ENCODE data around the gene STAP1. TPM values are rescaled to one million over a fixed set of nuclear protein-coding genes. Genes with fewer than 3 reads are reported as not detected.
"Not testable (repeated sequence)": the region's sequence is repeated elsewhere in the genome, so short reads cannot be mapped to it uniquely, and the experiment has no call there.

STAP1 gene
- total RNA-seq, 1 donor from 2014 or later, result 3.5 TPM

GRCh38 chr4:67522851-67523671 is 35.5 kb upstream of the STAP1 start:
- no peak for DNase-seq (ENCODE audit: low spot score)
- TF ChIP-seq, protein P1, sequence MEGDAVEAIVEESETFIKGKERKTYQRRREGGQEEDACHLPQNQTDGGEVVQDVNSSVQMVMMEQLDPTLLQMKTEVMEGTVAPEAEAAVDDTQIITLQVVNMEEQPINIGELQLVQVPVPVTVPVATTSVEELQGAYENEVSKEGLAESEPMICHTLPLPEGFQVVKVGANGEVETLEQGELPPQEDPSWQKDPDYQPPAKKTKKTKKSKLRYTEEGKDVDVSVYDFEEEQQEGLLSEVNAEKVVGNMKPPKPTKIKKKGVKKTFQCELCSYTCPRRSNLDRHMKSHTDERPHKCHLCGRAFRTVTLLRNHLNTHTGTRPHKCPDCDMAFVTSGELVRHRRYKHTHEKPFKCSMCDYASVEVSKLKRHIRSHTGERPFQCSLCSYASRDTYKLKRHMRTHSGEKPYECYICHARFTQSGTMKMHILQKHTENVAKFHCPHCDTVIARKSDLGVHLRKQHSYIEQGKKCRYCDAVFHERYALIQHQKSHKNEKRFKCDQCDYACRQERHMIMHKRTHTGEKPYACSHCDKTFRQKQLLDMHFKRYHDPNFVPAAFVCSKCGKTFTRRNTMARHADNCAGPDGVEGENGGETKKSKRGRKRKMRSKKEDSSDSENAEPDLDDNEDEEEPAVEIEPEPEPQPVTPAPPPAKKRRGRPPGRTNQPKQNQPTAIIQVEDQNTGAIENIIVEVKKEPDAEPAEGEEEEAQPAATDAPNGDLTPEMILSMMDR (IDR thresholded peaks at IDR 0.05; ENCODE audit: unreplicated experiment), result no peak
- H3K4me3 Mint-ChIP-seq (ENCODE audit: unreplicated experiment), result no peak overlapping the region
- peak overlapping the region; percentile 36 for H3K27ac Mint-ChIP-seq (ENCODE audit: unreplicated experiment)
- H3K36me3 Mint-ChIP-seq (ENCODE audit: low read depth, unreplicated experiment), result peaks cover 4% of the 10 kb centered on the region
- H3K4me1 Mint-ChIP-seq (ENCODE audit: unreplicated experiment), result peaks cover 11% of the 10 kb centered on the region
- H3K9me3 Mint-ChIP-seq (ENCODE audit: unreplicated experiment), result no peaks in the 10 kb centered on the region
- peaks cover 5% of the 10 kb centered on the region for H3K27me3 Mint-ChIP-seq (ENCODE audit: unreplicated experiment)

DNA sequence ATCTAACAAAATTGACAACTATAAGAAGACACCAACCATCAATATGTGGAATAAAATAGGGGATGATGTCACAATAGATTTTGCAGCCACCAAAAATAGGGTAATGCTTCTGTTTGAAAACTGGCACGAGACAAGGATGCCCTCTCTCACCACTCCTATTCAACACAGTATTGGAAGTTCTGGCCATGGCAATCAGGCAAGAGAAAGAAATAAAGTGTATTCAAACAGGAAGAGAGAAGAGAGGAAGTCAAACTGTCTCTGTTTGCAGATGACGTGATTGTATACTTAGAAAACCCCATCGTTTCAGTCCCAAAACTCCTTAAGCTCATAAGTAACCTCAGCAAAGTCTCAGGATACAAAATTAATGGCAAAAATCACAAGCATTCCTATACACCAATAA is 34.4 kb upstream of the STAP1 start:
- H3K4me1 Mint-ChIP-seq (ENCODE audit: unreplicated experiment), result peaks cover 11% of the 10 kb centered on the region
- H3K36me3 Mint-ChIP-seq (ENCODE audit: low read depth, unreplicated experiment); H3K9me3 Mint-ChIP-seq (ENCODE audit: unreplicated experiment); H3K4me3 Mint-ChIP-seq (ENCODE audit: unreplicated experiment); DNase-seq (ENCODE audit: low spot score); H3K27ac Mint-ChIP-seq (ENCODE audit: unreplicated experiment); H3K27me3 Mint-ChIP-seq (ENCODE audit: unreplicated experiment): not testable (repeated sequence)

DNA sequence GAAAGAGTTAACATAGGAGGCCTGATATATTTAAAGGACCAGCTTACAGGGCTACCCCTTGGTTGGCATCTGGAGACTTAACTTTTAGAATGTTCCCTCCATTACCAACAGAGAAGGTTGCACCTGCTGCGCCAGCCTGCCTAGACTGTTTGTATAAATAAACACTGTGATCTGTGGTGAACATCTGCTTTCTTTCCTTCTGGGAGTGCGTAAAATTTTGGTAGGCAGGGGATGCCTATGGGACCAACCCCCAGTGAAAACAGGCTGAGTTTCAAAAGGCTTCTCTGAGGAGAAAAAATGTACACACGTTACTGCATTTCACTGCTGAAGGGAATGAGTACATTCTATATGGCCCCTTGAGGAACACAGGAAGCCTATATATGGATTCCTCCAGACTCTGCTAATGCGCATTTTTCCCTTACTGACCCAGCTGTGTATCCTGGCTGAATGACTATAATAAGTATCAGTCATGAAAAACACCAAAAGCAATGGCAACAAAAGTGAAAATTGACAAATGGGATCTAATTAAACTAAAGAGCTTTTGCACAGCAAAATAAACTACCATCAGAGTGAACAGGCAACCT is 27.1 kb upstream of the STAP1 start:
- Mint-ChIP-seq H3K4me3 (ENCODE audit: unreplicated experiment) (no peak overlapping the region), H3K27me3 (ENCODE audit: unreplicated experiment) (no peaks in the 10 kb centered on the region), H3K27ac (ENCODE audit: unreplicated experiment) (no peak overlapping the region), H3K4me1 (ENCODE audit: unreplicated experiment) (no peaks in the 10 kb centered on the region), H3K9me3 (ENCODE audit: unreplicated experiment) (no peaks in the 10 kb centered on the region), H3K36me3 (ENCODE audit: low read depth, unreplicated experiment) (peaks cover 44% of the 10 kb centered on the region)
- DNase-seq (ENCODE audit: low spot score), result no peak
- TF ChIP-seq, protein P1 (IDR thresholded peaks at IDR 0.05; ENCODE audit: unreplicated experiment), result no peak

DNA sequence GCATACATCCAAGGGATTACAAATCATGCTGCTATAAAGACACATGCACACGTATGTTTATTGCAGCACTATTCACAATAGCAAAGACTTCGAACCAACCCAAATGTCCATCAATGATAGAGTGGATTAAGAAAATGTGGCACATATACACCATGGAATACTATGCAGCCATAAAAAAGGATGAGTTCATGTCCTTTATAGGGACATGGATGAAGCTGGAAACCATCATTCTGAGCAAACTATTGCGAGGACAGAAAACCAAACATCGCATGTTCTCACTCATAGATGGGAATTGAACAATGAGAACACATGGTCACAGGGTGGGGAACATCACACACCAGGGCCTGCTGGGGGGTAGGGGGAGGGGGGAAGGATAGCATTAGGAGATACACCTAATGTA is 26.1 kb upstream of the STAP1 start:
- not testable (repeated sequence) for H3K4me3 Mint-ChIP-seq (ENCODE audit: unreplicated experiment); H3K4me1 Mint-ChIP-seq (ENCODE audit: unreplicated experiment)
- H3K36me3 Mint-ChIP-seq (ENCODE audit: low read depth, unreplicated experiment), result peaks cover 44% of the 10 kb centered on the region

DNA sequence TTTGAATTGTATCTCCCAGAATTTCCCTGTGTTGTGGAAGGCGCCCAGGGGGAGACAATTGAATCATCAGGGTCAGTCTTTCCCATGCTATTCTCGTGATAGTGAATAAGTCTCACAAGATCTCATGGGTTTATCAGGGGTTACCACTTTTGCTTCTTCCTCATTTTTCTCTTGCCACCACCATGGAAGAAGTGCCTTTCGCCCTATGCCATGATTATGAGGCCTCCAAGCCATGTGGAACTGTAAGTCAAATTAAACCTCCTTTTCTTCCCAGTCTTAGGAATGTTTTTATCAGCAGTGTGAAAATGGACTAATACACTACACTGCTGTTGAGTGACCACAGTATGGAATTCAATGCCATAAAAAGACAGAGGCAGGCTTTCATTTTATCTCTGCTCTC is 25.4 kb upstream of the STAP1 start:
- H3K27me3 Mint-ChIP-seq (ENCODE audit: unreplicated experiment), result no peaks in the 10 kb centered on the region
- no peaks in the 10 kb centered on the region for H3K4me1 Mint-ChIP-seq (ENCODE audit: unreplicated experiment)
- H3K27ac Mint-ChIP-seq (ENCODE audit: unreplicated experiment), result no peak overlapping the region
- TF ChIP-seq, protein P1 (IDR thresholded peaks at IDR 0.05; ENCODE audit: unreplicated experiment), result no peak
- peaks cover 44% of the 10 kb centered on the region for H3K36me3 Mint-ChIP-seq (ENCODE audit: low read depth, unreplicated experiment)
- H3K9me3 Mint-ChIP-seq (ENCODE audit: unreplicated experiment), result no peaks in the 10 kb centered on the region
- H3K4me3 Mint-ChIP-seq (ENCODE audit: unreplicated experiment), result peak overlapping the region; percentile 72
- DNase-seq (ENCODE audit: low spot score), result no peak

More for the DNA sequence above, 26.1 kb upstream of the STAP1 start:
- not testable (repeated sequence) for H3K27ac Mint-ChIP-seq (ENCODE audit: unreplicated experiment); H3K9me3 Mint-ChIP-seq (ENCODE audit: unreplicated experiment); H3K27me3 Mint-ChIP-seq (ENCODE audit: unreplicated experiment); DNase-seq (ENCODE audit: low spot score)

DNA sequence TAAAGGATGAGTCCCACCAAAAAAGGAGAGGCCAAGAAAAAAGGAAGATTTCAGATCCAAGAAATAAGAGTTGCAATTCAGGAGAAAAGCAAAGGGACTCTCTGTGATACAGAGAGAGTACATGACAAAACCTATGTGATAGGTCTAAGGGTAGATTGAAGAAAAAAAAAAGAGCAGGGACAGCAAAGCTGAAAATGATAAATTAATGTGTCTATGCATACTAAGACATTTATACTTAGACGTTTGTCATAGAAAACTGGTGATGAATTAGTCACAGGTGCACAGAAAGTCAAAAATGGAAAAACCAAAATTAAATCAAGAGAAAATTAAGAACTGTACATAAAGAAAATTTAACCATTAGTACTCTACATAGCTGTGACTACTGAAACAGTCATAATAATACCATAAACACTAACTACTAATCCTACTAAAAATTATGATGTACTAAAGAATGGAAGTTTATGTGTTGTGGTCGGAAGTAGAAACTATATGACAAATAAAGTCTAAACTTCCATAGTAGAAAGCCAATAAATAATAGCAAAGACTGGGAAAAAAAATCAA is 23.2 kb upstream of the STAP1 start:
- H3K36me3 Mint-ChIP-seq (ENCODE audit: low read depth, unreplicated experiment), result peaks cover 44% of the 10 kb centered on the region
- H3K27me3 Mint-ChIP-seq (ENCODE audit: unreplicated experiment), result no peaks in the 10 kb centered on the region
- H3K4me1 Mint-ChIP-seq (ENCODE audit: unreplicated experiment), result no peaks in the 10 kb centered on the region
- DNase-seq (ENCODE audit: low spot score), result no peak
- no peaks in the 10 kb centered on the region for H3K9me3 Mint-ChIP-seq (ENCODE audit: unreplicated experiment)
- TF ChIP-seq, protein P1 (IDR thresholded peaks at IDR 0.05; ENCODE audit: unreplicated experiment), result no peak
- H3K4me3 Mint-ChIP-seq (ENCODE audit: unreplicated experiment), result no peak overlapping the region
- no peak overlapping the region for H3K27ac Mint-ChIP-seq (ENCODE audit: unreplicated experiment)
